IPS-15b (cell line): ENCODE measurements around the gene FPR1.

ENCODE experiments used
- H3K27me3 ChIP-seq: one replicate; pipeline ENCODE4 v1.6.1; 2013; ENCODE audit warnings: low read length; ENCODE audit not compliant: control insufficient read depth, insufficient read depth
- H3K36me3 ChIP-seq: one replicate; pipeline ENCODE4 v1.6.1; 2013; ENCODE audit warnings: low read length; ENCODE audit not compliant: control insufficient read depth, insufficient read depth
- H3K4me1 ChIP-seq: one replicate; pipeline ENCODE4 v1.6.1; 2013; ENCODE audit warnings: mild to moderate bottlenecking, low read length; ENCODE audit not compliant: control insufficient read depth, insufficient read depth
- H3K4me3 ChIP-seq: one replicate; pipeline ENCODE4 v1.5.1; 2013; ENCODE audit warnings: low read depth, low read length
- H3K9ac ChIP-seq: one replicate; pipeline ENCODE4 v1.6.1; 2013; ENCODE audit warnings: low read depth, mild to moderate bottlenecking, low read length
- H3K9me3 ChIP-seq: one replicate; pipeline ENCODE4 v1.6.1; 2013; ENCODE audit warnings: mild to moderate bottlenecking, low read length; ENCODE audit not compliant: control insufficient read depth, insufficient read depth

FPR1 gene, protein sequence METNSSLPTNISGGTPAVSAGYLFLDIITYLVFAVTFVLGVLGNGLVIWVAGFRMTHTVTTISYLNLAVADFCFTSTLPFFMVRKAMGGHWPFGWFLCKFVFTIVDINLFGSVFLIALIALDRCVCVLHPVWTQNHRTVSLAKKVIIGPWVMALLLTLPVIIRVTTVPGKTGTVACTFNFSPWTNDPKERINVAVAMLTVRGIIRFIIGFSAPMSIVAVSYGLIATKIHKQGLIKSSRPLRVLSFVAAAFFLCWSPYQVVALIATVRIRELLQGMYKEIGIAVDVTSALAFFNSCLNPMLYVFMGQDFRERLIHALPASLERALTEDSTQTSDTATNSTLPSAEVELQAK

GRCh38 chr19:51751655-51752054, at the start of gene FPR1:
FPR1 (minus strand) TSS chr19:51751878; CDS start chr19:51746994, 4,884 bp downstream.
- Histone ChIP-seq H3K27me3 (peaks cover 2% of the 10 kb centered on the region), H3K4me3 (no peak within 1 kb of the TSS), H3K9ac (no peak within 1 kb of the TSS), H3K4me1 (no peaks in the 10 kb centered on the region), H3K9me3 (no peaks in the 10 kb centered on the region), H3K36me3 (no peaks in the 10 kb centered on the region)

DNA sequence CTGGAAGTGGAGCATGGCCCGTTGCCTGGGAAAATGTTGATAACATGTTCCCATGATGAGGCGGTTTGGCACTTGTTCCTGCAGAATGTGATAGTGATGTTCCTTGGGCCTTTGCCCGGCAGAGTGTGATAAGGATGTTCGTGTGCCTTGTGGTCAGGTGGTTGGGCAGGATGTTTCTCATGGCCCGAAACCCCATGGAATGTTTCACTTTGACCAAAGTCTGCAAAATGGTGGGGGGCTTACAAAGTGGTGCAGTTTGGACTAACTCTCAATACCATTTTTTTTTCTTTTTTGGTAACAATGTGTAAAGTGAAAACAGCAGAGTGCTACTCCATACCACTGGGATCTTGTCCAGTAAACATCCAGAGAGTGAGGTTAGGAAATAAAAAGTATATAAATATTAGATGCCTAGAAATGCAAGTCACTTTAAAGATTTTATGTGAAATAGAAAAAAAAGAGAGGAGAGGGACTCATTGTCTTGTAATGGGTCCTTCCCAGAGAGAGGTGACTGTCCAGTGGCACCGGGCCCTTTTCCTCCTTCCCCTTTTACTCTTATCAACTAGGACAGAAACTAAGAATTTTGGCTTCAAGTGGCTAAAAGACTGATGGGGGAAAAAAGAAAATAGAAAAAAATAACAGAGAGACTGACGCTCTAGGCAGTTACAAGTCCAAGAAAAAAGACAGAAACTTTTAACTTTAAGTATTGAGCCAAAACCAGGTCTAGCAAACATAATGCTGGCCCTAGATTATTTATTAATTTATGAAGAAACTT, 49.0 kb upstream of the FPR1 start:
- no peaks in the 10 kb centered on the region for H3K27me3 ChIP-seq
- H3K9me3 ChIP-seq = no peaks in the 10 kb centered on the region
- no peak overlapping the region for H3K9ac ChIP-seq
- H3K36me3 ChIP-seq = no peaks in the 10 kb centered on the region
- no peaks in the 10 kb centered on the region for H3K4me1 ChIP-seq
- H3K4me3 ChIP-seq = no peak overlapping the region

DNA sequence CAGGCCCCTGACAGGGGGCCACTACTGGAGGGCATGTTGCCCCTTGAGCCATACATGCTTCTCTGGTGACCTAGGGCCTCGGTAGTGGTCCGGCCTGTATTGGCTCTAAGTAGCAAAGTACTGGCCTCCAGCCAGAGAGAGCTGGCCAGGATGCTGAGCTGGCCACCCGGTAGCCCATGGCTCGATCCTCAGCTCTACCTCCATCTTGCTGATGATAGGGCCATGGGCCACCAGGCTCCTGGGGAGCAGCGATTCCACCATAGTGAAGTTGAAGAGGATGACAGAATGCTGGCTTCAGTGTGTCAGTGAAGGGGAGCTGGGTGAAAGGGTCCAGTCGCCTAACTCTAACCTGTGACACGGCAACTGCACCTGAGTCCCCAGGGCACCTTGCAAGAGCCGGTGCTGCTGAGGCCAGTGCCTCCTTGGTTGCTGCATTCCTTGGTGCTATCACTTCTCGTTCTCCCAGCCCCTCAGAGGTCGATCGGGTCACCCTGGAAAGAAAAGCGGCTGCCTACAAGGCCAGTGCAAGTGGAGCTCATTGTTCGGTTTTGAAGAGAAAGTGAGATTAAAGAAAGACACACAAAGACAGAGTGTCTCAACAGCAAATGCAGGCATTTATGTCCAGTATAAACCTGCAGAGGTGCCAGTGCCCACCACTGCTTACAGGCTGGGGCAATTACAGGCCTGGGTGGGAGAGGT, 48.2 kb upstream of the FPR1 start:
- H3K27me3 ChIP-seq = no peaks in the 10 kb centered on the region
- H3K4me3 ChIP-seq = no peak overlapping the region
- H3K9ac ChIP-seq = no peak overlapping the region
- no peaks in the 10 kb centered on the region for H3K9me3 ChIP-seq
- H3K4me1 ChIP-seq = no peaks in the 10 kb centered on the region
- no peaks in the 10 kb centered on the region for H3K36me3 ChIP-seq

DNA sequence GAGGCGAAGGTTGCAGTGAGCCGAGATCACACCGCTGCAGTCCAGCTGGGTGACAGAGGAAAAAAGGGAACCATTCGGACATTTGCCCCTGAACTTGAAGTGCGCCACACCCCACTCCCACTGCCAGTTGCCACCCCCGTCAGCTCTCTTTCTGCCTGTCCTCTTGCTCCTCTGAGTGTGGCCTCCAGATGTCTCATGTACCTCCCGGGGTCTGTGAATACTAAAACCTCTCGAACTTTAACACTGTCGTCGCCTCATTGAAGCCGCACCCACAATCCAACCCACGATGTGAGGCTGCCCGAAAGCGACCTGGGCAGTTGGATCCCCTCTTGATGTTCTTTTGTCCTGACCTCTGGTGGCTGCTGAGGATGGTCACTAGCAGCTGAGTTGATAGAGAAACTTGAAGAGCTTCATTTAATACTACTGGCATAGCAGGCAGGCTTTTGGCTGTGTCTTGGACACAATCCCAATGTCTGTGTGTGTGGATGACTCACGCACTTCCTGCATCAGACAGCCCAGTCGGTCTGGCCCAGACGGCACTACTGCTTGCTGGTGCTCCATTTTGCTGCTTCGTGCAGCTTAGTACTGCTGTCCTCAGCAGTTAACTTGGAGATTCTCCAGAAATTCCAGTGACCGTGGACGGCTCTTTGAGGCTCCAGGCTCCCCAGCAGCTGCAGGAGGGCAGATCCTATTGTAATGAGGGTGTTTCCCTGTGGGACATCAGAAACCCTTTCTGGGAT, 47.5 kb upstream of the FPR1 start:
- Histone ChIP-seq H3K4me3 (no peak overlapping the region), H3K9me3 (no peaks in the 10 kb centered on the region), H3K36me3 (no peaks in the 10 kb centered on the region), H3K4me1 (no peaks in the 10 kb centered on the region), H3K27me3 (no peaks in the 10 kb centered on the region), H3K9ac (no peak overlapping the region)

GRCh38 chr19:51798062-51798461, 46.4 kb upstream of the FPR1 start:
- Histone ChIP-seq H3K9me3 (no peaks in the 10 kb centered on the region), H3K9ac (no peak overlapping the region), H3K4me1 (no peaks in the 10 kb centered on the region), H3K4me3 (no peak overlapping the region), H3K36me3 (no peaks in the 10 kb centered on the region), H3K27me3 (no peaks in the 10 kb centered on the region)

GRCh38 chr19:51797480-51797879, 45.8 kb upstream of the FPR1 start:
- no peaks in the 10 kb centered on the region for H3K4me1 ChIP-seq
- H3K36me3 ChIP-seq = no peaks in the 10 kb centered on the region
- no peak overlapping the region for H3K9ac ChIP-seq
- no peak overlapping the region for H3K4me3 ChIP-seq
- H3K27me3 ChIP-seq = no peaks in the 10 kb centered on the region
- H3K9me3 ChIP-seq = no peaks in the 10 kb centered on the region

DNA sequence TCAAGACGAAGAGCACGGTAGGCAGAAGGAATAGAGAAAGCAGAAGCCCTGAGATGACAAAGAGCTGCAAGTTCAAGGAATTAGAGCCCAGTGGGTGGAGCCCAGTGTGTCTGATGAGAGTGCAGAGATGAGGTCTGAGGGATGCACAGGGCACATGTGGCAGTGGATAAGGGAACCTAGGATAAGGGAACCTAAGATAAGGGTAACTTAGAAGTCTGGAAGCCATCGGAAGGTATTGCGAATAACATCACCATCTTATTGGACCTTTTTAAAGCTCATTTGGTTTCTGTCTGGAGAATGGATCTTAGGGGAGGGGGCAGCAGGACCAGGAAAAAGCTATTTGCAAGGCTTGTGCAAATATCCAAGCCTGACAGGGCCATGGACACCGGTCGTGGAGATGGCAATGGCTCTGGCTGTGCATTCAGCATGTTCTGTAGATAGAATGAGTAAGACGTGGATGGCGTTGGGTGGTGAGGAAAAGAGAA, 44.6 kb upstream of the FPR1 start:
- Histone ChIP-seq H3K9ac (no peak overlapping the region), H3K27me3 (no peaks in the 10 kb centered on the region), H3K4me1 (no peaks in the 10 kb centered on the region), H3K36me3 (no peaks in the 10 kb centered on the region), H3K9me3 (no peaks in the 10 kb centered on the region), H3K4me3 (no peak overlapping the region)

GRCh38 chr19:51794885-51795490, 43.3 kb upstream of the FPR1 start, which contains the start of gene FPR3:
FPR3 (plus strand) TSS chr19:51795157; CDS start chr19:51823749, 28,592 bp downstream.
- Histone ChIP-seq H3K9me3 (no peaks in the 10 kb centered on the region), H3K4me1 (no peaks in the 10 kb centered on the region), H3K9ac (no peak within 1 kb of the TSS), H3K4me3 (no peak within 1 kb of the TSS), H3K27me3 (no peaks in the 10 kb centered on the region), H3K36me3 (no peaks in the 10 kb centered on the region)

DNA sequence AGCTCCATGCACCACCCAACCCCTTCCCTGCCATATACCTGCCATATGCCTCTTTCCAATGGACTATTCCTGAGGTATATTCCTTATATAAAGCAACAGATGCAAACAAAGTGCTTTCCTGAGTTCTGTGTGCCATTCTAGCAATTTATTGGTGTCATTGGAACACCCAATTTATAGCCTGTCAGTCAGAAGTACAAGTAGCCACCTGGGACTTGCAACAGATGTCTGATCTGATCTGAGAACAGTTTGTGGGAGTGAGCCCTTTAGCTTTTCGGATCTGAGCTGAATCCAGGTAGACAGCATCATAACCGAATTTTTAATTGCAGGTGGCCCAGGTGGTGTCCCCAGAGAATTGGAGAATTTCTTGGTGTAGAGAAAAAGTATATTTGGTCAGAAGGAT, 42.3 kb upstream of the FPR1 start:
- H3K36me3 ChIP-seq = no peaks in the 10 kb centered on the region
- no peak overlapping the region for H3K4me3 ChIP-seq
- H3K9ac ChIP-seq = no peak overlapping the region
- H3K27me3 ChIP-seq = no peaks in the 10 kb centered on the region
- no peaks in the 10 kb centered on the region for H3K9me3 ChIP-seq
- no peaks in the 10 kb centered on the region for H3K4me1 ChIP-seq

DNA sequence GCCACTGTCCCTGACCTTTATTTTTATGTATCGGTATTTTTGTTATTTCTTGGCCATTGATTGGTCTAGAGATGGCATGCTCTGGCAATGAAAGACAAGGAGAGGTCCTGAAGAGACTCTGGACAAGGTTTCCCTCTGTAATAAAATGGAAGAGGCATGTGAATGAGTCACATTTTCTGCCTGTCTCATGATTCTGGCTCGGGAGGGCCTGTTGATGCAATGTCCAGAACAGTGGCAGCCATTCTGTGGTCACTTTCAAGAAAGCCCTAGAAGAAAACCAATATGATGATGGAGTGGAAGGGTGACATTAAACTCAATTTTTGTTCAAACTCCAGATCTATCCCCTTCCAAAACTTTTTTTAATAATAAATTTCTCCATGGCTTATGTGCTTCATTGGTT, 41.3 kb upstream of the FPR1 start:
- Histone ChIP-seq H3K27me3 (no peaks in the 10 kb centered on the region), H3K4me1 (no peaks in the 10 kb centered on the region), H3K9ac (no peak overlapping the region), H3K4me3 (no peak overlapping the region), H3K9me3 (no peaks in the 10 kb centered on the region), H3K36me3 (no peaks in the 10 kb centered on the region)
